GM18507 (cell line): ENCODE results near the gene PIP4K2A.
A peak's percentile ranks its signal among the peaks of the same experiment; 100 is the strongest.

Experiments
- DNase-seq: peaks from one replicate; pipeline ENCODE4 v3.0.0; 2011; ENCODE audit warnings: low read depth; ENCODE audit not compliant: insufficient read length; ENCODE audit errors: extremely low spot score
- FAIRE-seq: peaks from 2 replicates; lab custom pipeline; 2011; peaks lifted over from hg19 to GRCh38; lab: Jason Lieb, UNC

Gene PIP4K2A

DNA sequence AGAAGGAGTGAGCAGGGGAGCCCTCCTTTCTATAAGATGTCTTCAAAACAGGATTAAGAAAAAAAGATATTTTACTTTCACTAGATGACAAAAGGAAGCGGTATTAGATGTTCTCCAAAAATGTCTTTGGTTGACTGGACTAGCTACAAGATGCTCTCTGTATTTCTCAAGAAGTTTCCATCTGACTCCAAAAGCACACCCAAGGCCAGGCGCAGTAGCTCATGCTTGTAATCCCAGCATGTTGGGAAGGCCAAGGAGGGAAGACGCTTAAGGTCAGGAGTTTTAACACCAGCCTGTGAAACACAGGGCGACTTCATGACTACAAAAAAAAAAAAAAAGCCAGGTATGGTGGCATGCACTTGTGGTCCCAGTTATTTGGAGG, 84.5 kb downstream of the PIP4K2A start:
- DNase-seq: no peak
- no peak for FAIRE-seq

DNA sequence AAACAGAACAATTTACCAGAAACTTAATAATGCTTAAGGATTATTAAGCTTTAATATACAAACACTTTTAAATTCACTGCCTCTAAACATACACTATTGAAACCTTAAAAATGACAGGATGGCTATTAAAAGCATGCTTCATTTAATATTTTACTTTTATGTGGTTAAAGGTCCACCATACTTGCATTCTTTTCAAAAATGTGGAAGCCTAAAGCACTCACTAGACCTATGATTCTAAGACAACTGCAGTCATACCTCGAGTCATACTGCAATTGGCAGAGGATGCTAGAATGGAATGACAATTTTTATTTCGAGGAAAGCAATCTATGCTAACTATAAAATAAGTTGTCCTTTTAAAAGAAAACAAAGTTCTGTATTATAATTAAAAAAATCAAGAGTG, 85.3 kb downstream of the PIP4K2A start:
- peak; percentile 78 for FAIRE-seq
- no peak for DNase-seq

DNA sequence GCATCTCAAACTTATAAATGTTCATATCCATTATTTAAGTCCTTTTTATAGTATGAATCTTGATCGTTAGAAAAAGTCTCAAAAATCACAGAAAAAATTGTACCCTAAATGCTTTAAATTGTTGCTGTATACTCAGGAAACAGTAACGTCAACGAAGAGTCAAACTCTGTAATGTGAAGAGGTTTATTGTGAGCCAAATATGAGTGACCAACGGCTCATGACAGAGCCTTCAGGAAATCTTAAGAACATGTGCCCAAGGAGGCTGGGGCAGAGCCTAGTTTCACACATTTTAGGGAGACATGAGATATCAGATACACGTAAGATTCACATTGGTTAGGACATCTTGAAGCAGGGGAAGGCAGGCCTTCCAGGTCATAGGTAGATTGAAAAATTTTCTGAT, 86.1 kb downstream of the PIP4K2A start:
- FAIRE-seq (no peak), DNase-seq (no peak)

GRCh38 chr10:22626784-22627183, 87.6 kb downstream of the PIP4K2A start:
- DNase-seq (no peak), FAIRE-seq (peak; percentile 72)

- DNase-seq: no peak
- peak; percentile 38 for FAIRE-seq
Observed at GRCh38 chr10:22625516-22626290, 88.7 kb downstream of the PIP4K2A start.

- peak; percentile 60 for FAIRE-seq
- DNase-seq: no peak
Observed at GRCh38 chr10:22624287-22624738, 90.1 kb downstream of the PIP4K2A start.

DNA sequence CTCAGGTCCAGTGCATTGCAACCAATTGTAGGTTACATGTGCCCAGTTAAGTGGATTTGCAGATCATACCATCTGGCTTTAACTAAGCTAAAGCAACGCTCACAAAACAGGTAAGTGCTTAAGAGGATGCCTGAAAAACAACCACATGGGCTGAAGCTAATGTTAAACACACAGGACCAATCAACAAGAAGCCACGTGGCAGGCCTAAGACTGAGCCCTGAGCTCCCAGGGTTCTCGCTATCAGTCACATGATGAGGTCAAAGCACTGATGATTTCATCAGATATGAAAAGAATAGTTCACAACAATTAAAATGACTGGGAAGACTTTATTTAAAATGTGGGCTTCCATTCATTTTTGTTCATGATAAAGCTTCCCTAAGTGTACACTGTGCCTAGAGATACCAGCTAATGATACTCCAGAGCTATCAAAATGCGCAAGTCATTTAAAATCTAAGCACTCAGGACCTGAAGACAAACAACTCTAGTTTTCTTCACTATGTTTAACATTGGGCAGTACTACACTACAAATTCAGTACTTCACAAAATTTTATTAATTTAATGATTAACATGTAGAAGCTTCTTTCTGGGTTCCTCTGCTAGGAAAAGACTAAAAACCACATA, 90.6 kb downstream of the PIP4K2A start:
- DNase-seq (no peak), FAIRE-seq (peak; percentile 67)

GRCh38 chr10:22622242-22622806, 92.1 kb downstream of the PIP4K2A start:
- FAIRE-seq (no peak), DNase-seq (no peak)

DNA sequence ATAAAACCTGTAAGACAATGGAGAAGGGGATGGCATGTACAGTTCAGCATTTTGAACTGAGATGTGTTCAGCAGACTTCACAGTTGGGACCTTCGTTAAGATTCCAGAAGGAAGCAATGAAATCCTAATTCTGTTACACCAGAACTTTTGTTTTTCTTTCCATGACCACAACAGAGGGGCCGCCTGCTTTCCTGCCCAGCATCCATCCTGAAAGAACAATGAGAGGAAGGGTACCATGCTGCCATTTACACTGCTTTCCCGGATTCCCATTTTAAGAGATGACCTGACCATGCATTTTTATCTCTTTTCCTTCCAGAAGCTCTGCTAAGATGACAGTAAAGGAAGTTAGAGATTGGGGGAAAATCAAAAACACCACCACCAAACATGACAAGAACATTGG, 92.7 kb downstream of the PIP4K2A start:
- DNase-seq (no peak), FAIRE-seq (no peak)

DNA sequence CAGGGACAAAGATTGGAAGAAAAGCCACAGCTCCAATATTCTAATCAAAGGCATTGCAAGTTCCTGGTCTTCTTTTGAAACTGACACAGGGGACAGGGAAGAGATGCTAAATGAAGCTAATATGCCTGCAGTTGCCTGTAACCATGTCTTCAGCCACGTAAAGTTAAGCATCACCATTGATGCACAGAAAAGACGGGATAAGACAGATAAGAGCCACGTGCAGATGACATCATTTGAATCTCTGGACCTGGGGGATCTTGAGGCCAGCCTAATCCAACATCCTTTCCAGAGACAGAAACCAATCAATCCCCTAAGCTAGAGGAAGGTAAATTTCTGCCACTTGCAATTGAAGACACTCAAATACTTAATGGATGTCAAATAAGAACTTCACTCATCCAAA, 93.4 kb downstream of the PIP4K2A start:
- DNase-seq: no peak
- no peak for FAIRE-seq

DNA sequence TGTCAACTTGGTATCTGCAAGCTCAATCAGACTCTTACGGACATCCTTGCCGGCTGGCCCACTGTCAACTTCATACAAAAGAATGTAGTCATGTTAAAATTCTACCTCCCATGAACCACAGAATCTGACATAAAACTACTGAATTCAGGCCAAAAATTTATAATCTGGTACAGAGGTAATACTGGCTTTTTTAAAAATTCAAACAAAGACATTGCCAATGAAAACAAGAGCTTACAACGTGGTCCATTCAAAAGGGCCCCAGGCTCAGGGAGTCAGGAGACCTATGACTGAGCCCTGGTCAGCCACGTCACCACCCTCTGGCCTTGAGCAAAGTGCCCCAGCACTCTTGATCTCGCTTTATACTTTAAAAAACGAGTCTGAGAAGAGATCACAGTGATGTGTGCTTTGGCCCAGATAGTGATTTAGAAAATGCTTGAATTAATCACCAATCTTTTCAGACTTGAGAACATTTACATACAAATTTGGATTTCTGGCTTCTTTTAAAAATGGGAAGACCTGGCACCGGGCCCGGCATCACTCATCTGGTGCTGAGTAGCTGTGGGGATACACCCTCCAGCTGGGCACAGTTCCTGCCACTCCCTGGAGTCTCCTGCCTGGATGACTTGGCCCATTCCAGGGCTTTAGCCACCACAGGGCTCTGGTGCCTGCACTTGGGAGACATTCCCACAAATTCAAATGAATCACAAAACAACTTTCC, 94.1 kb downstream of the PIP4K2A start:
- no peak for DNase-seq
- FAIRE-seq: peak; percentile 15

- DNase-seq: no peak
- no peak for FAIRE-seq
Observed at GRCh38 chr10:22619101-22619500, 95.3 kb downstream of the PIP4K2A start.

- FAIRE-seq (no peak), DNase-seq (no peak)
Observed at GRCh38 chr10:22618078-22618785, 96.1 kb downstream of the PIP4K2A start.

GRCh38 chr10:22617516-22617915, 96.9 kb downstream of the PIP4K2A start:
- FAIRE-seq: no peak
- no peak for DNase-seq

DNA sequence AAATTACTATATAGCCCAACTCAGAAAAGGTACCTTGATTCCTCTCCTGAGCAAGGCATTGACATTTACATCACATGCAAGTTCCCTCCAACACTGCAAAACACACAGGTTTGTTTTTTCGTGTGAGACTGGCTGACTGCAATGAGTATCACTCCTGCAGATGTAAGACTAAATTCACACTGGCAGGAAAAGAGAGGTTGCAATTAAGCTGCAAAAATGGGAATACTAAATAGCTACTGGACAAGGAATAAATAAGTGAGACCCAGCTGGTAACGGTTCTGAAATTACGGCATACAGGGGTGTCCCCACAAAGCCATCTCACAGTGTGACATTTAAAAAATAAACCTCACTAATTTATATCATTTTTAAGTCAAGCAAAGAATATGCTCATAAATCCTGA, 97.3 kb downstream of the PIP4K2A start:
- no peak for FAIRE-seq
- no peak for DNase-seq

- DNase-seq (no peak), FAIRE-seq (peak; percentile 81)
Observed at GRCh38 chr10:22615819-22616499, 98.4 kb downstream of the PIP4K2A start.

- FAIRE-seq (no peak), DNase-seq (no peak)
Observed at GRCh38 chr10:22615101-22615500, 99.3 kb downstream of the PIP4K2A start.

GRCh38 chr10:22613011-22613410, 101.4 kb downstream of the PIP4K2A start:
- FAIRE-seq: no peak
- DNase-seq: no peak

DNA sequence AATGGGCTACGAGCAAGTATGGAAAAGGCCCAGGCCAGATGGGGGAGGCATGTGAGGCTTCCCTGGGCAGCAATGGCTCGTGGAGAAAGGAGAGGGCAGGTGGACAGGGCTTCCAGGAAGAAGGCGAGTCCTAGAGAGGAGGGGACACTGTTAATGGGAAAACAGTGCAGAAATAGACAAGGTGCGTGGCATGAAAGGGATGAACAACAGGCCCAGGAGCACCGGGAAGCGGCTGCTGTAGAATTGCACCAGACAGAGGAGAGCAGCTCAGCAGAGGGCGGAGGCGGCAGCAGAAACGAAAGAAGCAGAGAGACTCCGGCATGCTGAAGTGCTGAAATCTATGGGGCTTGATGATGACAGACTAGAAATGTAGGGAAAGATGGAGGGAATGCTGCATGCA, 102.1 kb downstream of the PIP4K2A start:
- no peak for DNase-seq
- FAIRE-seq: no peak
